Prostate gland (tissue), 2 donors: Measurements from ENCODE around the gene GOLGA6A. TPM values are rescaled to one million over a fixed set of nuclear protein-coding genes. Genes with fewer than 3 reads are reported as not detected.
"Not testable (repeated sequence)": the region's sequence is repeated elsewhere in the genome, so short reads cannot be mapped to it uniquely, and the experiment has no call there.

Experiments
- DNase-seq: peaks from one replicate; pipeline ENCODE4 v3.0.0-alpha.2; 2019; ENCODE audit warnings: low spot score
- H3K27ac ChIP-seq, 2 donors: fragments of 200-600 bp; sonication (generic); 2 replicates each; pipeline ENCODE4 v1.5.1; 2017 to 2019
- H3K27me3 ChIP-seq: fragments of 200-600 bp; sonication (generic); replicated peaks from 2 replicates; pipeline ENCODE4 v1.5.1; 2019; ENCODE audit not compliant: insufficient read depth
- H3K36me3 ChIP-seq, 2 donors: fragments of 200-600 bp; sonication (generic); 1 replicate in 1 of 2; 2 replicates in 1 of 2; pipeline versions ENCODE4 v1.5.1 to v1.8.1; 2017 to 2019
- H3K4me1 ChIP-seq: fragments of 200-600 bp; sonication (generic); replicated peaks from 2 replicates; pipeline ENCODE4 v1.5.1; 2019
- H3K4me3 ChIP-seq, 2 donors: fragments of 200-600 bp; sonication (generic); 2 replicates each; pipeline ENCODE4 v1.5.1; 2017 to 2019
- H3K9me3 ChIP-seq: fragments of 200-600 bp; sonication (generic); 2 replicates; pipeline ENCODE4 v1.5.1; 2017
- POLR2A ChIP-seq: fragments of 450-650 bp; IDR thresholded peaks from one replicate; pipeline ENCODE4 v1.6.1; 2016; ENCODE audit warnings: antibody characterized with exemption, mild to moderate bottlenecking
- POLR2AphosphoS5 ChIP-seq: sonication (generic); formaldehyde crosslinking; IDR thresholded peaks from one replicate; pipeline ENCODE4 v1.6.1; 2017; ENCODE audit warnings: antibody characterized with exemption
- WGBS: methylation state at CpG from one replicate; pipeline ENCODE4 v1.1.5; 2018; 5-methylcytosine and 5-hydroxymethylcytosine counted together
- intact Hi-C: fragments of 100-400 bp; cut with DNase I; formaldehyde crosslinking; loops from one replicate; pipeline ENCODE4 v1.14.2; 2022
- total RNA-seq, 2 donors: library from RNA; depleted of rRNA; stranded (reverse); fragments of >200 nt; gene quantifications; one replicate each; pipeline ENCODE4 v1.1.0, GENCODE V29; 2016
- TF ChIP-seq, protein P1 (sequence below), 4 experiments: fragments of 200-600 bp in 2 of 4; fragments of 450-650 bp in 2 of 4; sonication (generic) in 2 of 4; IDR thresholded peaks; 1 replicate in 3 of 4; 2 replicates in 1 of 4; pipeline ENCODE4 v1.5.1; 2016 to 2019; ENCODE audit warnings: antibody characterized with exemption in 4 of 4, mild to moderate bottlenecking in 2 of 4, moderate library complexity in 2 of 4

GOLGA6A gene
- total RNA-seq, 2 donors from 2014 or later, result 4.4 TPM; not detected in 1

DNA sequence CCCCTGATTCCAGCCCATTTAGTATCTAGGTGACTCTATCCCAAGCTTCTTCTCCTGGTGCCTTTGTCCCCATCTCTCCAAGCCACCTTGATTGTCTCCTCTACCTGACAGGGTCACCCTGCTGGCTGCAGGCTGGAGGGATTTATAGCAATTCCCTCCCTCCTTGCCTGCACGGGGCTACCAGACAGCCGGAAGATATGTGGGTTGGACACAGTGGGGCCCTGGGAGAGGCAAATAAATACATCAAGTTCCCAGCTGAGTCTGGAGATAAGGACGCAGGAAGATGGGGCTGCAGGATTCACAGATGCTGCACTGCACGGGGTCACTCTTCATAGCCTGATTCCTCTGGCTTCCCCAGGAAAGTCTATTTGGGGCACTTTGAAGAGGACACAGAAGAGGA is 38.7 kb upstream of the GOLGA6A start:
- Histone ChIP-seq H3K4me3 (no peak overlapping the region), H3K27ac (no peak overlapping the region), H3K9me3 (no peaks in the 10 kb centered on the region), H3K4me1 (no peaks in the 10 kb centered on the region), H3K27me3 (peaks cover 9% of the 10 kb centered on the region), H3K36me3 (no peaks in the 10 kb centered on the region)
- TF ChIP-seq, protein P1, sequence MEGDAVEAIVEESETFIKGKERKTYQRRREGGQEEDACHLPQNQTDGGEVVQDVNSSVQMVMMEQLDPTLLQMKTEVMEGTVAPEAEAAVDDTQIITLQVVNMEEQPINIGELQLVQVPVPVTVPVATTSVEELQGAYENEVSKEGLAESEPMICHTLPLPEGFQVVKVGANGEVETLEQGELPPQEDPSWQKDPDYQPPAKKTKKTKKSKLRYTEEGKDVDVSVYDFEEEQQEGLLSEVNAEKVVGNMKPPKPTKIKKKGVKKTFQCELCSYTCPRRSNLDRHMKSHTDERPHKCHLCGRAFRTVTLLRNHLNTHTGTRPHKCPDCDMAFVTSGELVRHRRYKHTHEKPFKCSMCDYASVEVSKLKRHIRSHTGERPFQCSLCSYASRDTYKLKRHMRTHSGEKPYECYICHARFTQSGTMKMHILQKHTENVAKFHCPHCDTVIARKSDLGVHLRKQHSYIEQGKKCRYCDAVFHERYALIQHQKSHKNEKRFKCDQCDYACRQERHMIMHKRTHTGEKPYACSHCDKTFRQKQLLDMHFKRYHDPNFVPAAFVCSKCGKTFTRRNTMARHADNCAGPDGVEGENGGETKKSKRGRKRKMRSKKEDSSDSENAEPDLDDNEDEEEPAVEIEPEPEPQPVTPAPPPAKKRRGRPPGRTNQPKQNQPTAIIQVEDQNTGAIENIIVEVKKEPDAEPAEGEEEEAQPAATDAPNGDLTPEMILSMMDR (IDR thresholded peaks at IDR 0.05), result no peak
- no peak for TF ChIP-seq POLR2A
- no peak for TF ChIP-seq POLR2AphosphoS5
- WGBS, result 8% methylated on average over 4 of the region's 4 CpGs
- no peak for DNase-seq
- intact Hi-C loops, result loop anchor here (10.0 kb wide), 1 partner anchor 146 kb away; no protein-coding TSS in a partner anchor

DNA sequence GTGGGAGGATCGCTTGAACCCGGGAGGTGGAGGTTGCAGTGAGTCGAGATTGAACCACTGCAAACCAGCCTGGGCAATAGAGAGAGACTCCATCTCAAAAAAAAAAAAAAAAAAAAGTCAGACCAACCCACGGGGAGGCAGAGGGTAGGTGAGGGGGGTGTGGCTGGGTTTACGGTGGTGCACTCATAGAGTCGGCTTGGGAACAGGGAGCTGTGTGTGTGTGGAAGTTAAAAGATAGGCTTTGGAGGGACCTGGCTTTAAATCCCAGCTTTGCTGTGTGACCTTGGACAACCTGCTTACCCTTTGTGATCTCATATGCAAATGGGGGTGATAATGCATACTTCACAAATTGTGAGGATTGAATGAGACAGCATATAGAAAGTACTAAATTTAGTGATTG is 38.1 kb upstream of the GOLGA6A start:
- H3K36me3 ChIP-seq, result no peaks in the 10 kb centered on the region
- no peaks in the 10 kb centered on the region for H3K9me3 ChIP-seq
- 58% methylated on average over 6 of the region's 6 CpGs for WGBS
- peaks cover 9% of the 10 kb centered on the region for H3K27me3 ChIP-seq
- TF ChIP-seq POLR2A (no peak), POLR2AphosphoS5 (no peak)
- TF ChIP-seq, protein P1 (IDR thresholded peaks at IDR 0.05), result no peak
- DNase-seq, result no peak
- no peak overlapping the region for H3K4me3 ChIP-seq
- intact Hi-C loops, result loop anchor here (10.0 kb wide), 1 partner anchor 146 kb away; no protein-coding TSS in a partner anchor
- no peaks in the 10 kb centered on the region for H3K4me1 ChIP-seq
- no peak overlapping the region for H3K27ac ChIP-seq

DNA sequence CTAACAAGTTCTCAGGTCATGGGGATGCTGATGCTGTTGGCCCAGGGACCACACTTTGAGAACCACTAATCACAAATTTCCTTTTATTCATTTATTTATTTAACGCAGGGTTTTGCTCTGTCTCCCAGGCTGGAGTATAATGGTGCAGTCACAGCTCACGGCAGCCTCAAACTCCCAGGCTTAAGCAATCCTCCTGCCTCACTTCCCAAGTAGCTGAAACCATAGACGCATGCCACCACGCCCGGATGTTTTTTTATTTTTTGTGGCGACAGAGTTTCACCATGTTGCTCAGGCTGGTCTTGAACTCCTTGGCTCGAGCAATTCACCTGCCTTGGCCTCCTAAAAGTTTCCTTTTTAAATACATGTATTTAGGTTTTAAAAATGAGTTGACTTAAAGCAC is 27.4 kb upstream of the GOLGA6A start:
- intact Hi-C loops, result no loop called here
- H3K9me3 ChIP-seq, result no peaks in the 10 kb centered on the region
- TF ChIP-seq POLR2A (no peak), POLR2AphosphoS5 (no peak)
- TF ChIP-seq, protein P1 (IDR thresholded peaks at IDR 0.05), result no peak
- 69% methylated on average over 7 of the region's 7 CpGs for WGBS
- no peak overlapping the region for H3K4me3 ChIP-seq
- H3K36me3 ChIP-seq, result no peaks in the 10 kb centered on the region
- H3K4me1 ChIP-seq, result no peaks in the 10 kb centered on the region
- H3K27me3 ChIP-seq, result peaks cover 1% of the 10 kb centered on the region
- H3K27ac ChIP-seq, result no peak overlapping the region
- DNase-seq, result no peak

DNA sequence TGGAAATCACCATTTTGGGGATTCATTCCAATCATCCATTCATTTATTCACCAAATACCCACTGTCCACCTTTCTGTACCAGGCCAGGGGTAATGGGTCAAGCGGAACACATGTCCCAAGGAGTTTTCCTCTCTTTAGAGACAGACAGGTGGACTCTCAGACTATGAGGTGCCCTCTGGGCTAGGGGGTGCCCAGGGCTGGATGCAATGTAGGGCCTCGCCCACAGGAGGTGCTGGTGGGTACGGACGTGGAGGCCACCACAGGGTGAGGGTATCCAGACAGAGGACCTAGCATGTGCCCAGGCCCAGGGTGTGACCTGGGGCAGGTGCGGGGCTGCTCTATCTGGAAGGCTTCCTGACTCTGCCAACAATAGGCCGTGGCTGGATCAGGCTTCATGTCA is 26.3 kb upstream of the GOLGA6A start:
- H3K27me3 ChIP-seq, H3K27ac ChIP-seq, H3K4me3 ChIP-seq, DNase-seq, intact Hi-C loops, H3K9me3 ChIP-seq, H3K4me1 ChIP-seq, H3K36me3 ChIP-seq: not testable (repeated sequence)
- WGBS, result 92% methylated on average over 6 of the region's 6 CpGs

DNA sequence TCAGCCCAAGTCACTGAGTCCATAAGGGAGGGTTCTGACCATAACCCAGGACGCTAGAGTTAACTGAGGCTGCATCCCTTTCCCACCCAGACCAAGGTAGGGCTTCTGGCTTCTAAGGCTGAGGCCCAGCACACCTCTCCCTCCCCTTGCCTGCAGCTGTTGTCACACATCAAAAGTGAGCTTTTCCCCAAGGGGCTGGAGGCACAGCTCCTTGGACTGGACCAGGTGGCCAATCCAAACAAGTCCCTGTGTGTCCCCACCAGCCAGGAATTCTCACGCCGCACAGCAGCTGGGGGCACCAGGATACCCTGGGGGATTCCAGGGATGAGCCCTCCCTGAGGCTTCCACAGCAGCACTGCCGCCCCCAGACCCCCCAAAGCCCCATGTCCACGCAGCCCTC is 25.8 kb upstream of the GOLGA6A start:
- no peak overlapping the region for H3K4me3 ChIP-seq
- intact Hi-C loops, result no loop called here
- peaks cover 1% of the 10 kb centered on the region for H3K27me3 ChIP-seq
- TF ChIP-seq, protein P1 (IDR thresholded peaks at IDR 0.05), result no peak
- TF ChIP-seq POLR2AphosphoS5, result no peak
- no peak for TF ChIP-seq POLR2A
- no peak for DNase-seq
- no peaks in the 10 kb centered on the region for H3K4me1 ChIP-seq
- no peaks in the 10 kb centered on the region for H3K36me3 ChIP-seq
- WGBS, result 61% methylated on average over 4 of the region's 5 CpGs
- no peak overlapping the region for H3K27ac ChIP-seq
- no peaks in the 10 kb centered on the region for H3K9me3 ChIP-seq
